IMR-90 (cell line): Measurements from ENCODE around the gene COL8A1. TPM values are rescaled to one million over a fixed set of nuclear protein-coding genes. Genes with fewer than 3 reads are reported as not detected.

Experiments used
- ATAC-seq: fragments of 200-7000 bp; cut with Tn5 transposase; 2 replicates; pipeline ENCODE4 v1.9.1; 2020; ENCODE audit warnings: low read depth, mild to moderate bottlenecking, moderate library complexity
- BruUV-seq: library from RNA; stranded (reverse); fragments of 400-500 nt; replicated peaks from 2 replicates; lab custom pipeline; 2021; lab: Mats Ljungman, UMichigan
- CTCF ChIA-PET: fragments of 300-600 bp; formaldehyde crosslinking; extraction: SDS; loops from one replicate; lab custom pipeline; 2021; ENCODE audit warnings: antibody characterized with exemption; lab: Yijun Ruan, JAX
- POLR2A ChIA-PET: fragments of 300-600 bp; sonication (Branson Sonifier 250); formaldehyde crosslinking; loops from one replicate; lab custom pipeline; 2022; ENCODE audit warnings: antibody characterized with exemption; ENCODE audit not compliant: unreplicated experiment; lab: Charles Lee
- DNase-seq: peaks from one replicate; pipeline ENCODE4 v3.0.0; 2013
- H2AFZ ChIP-seq: replicated peaks from 2 replicates; pipeline ENCODE3; 2013; ENCODE audit warnings: low read length, mild to moderate bottlenecking; ENCODE audit not compliant: poor library complexity
- H2AK5ac ChIP-seq: 2 replicates; pipeline ENCODE4 v1.6.1; 2013; ENCODE audit warnings: low read depth, low read length, inconsistent platforms
- H2AK9ac ChIP-seq: replicated peaks from 2 replicates; pipeline ENCODE3; 2013; ENCODE audit warnings: mild to moderate bottlenecking, low read depth, low read length, moderate library complexity; ENCODE audit not compliant: poor library complexity
- H2BK120ac ChIP-seq: 2 replicates; pipeline ENCODE4 v1.6.1; 2013; ENCODE audit warnings: low read depth, low read length, inconsistent platforms
- H2BK15ac ChIP-seq: 3 replicates; pipeline ENCODE4 v1.6.1; 2013; ENCODE audit warnings: low read depth, low read length, inconsistent platforms
- H2BK20ac ChIP-seq: 2 replicates; pipeline ENCODE4 v1.6.1; 2013; ENCODE audit warnings: low read depth, mild to moderate bottlenecking, inconsistent platforms, low read length, moderate library complexity
- H2BK5ac ChIP-seq: 2 replicates; pipeline ENCODE4 v1.6.1; 2013; ENCODE audit warnings: mild to moderate bottlenecking, low read depth, low read length, inconsistent platforms; ENCODE audit not compliant: poor library complexity, severe bottlenecking
- H3K14ac ChIP-seq: replicated peaks from 2 replicates; pipeline ENCODE4 v1.6.1; 2013; ENCODE audit warnings: low read depth, low read length, inconsistent platforms
- H3K18ac ChIP-seq: 2 replicates; pipeline ENCODE4 v1.6.1; 2013; ENCODE audit warnings: low read depth, low read length, control low read depth
- H3K23ac ChIP-seq: 2 replicates; pipeline ENCODE4 v1.6.1; 2013; ENCODE audit warnings: low read depth, low read length, inconsistent platforms
- H3K27ac ChIP-seq: 2 replicates; pipeline ENCODE4 v1.5.1; 2013; ENCODE audit warnings: mild to moderate bottlenecking, control low read depth, low read length; ENCODE audit not compliant: insufficient read depth
- H3K27me3 ChIP-seq: 2 replicates; pipeline ENCODE4 v1.6.1; 2013; ENCODE audit warnings: low read length; ENCODE audit not compliant: control insufficient read depth, insufficient read depth
- H3K36me3 ChIP-seq: 2 replicates; pipeline ENCODE4 v1.6.1; 2013; ENCODE audit warnings: low read length, mixed read lengths; ENCODE audit not compliant: control insufficient read depth, insufficient read depth
- H3K4ac ChIP-seq: 2 replicates; pipeline ENCODE4 v1.6.1; 2013; ENCODE audit warnings: low read depth, low read length, inconsistent platforms
- H3K4me1 ChIP-seq: 2 replicates; pipeline ENCODE4 v1.6.1; 2013; ENCODE audit warnings: low read length, mixed read lengths; ENCODE audit not compliant: control insufficient read depth, insufficient read depth
- H3K4me2 ChIP-seq: 2 replicates; pipeline ENCODE4 v1.6.1; 2013; ENCODE audit warnings: low read depth, mild to moderate bottlenecking, control low read depth, low read length, moderate library complexity
- H3K4me3 ChIP-seq: 2 replicates; pipeline ENCODE4 v1.5.1; 2013; ENCODE audit warnings: low read depth, mild to moderate bottlenecking, control low read depth, low read length, moderate library complexity; ENCODE audit not compliant: insufficient read depth
- H3K56ac ChIP-seq: 2 replicates; pipeline ENCODE4 v1.6.1; 2013; ENCODE audit warnings: low read length, inconsistent platforms; ENCODE audit not compliant: insufficient read depth; ENCODE audit errors: extremely low read depth
- H3K79me1 ChIP-seq, 2 experiments: 2 replicates each; pipeline ENCODE4 v1.6.1; 2013; ENCODE audit warnings: low read length in 2 of 2, inconsistent platforms in 1 of 2, low read depth in 1 of 2
- H3K9ac ChIP-seq: 2 replicates; pipeline ENCODE4 v1.6.1; 2013; ENCODE audit warnings: low read depth, low read length, control low read depth
- H3K9me1 ChIP-seq: 2 replicates; pipeline ENCODE4 v1.6.1; 2013; ENCODE audit warnings: low read length, inconsistent platforms; ENCODE audit not compliant: insufficient read depth
- H3K9me3 ChIP-seq: 2 replicates; pipeline ENCODE4 v1.6.1; 2013; ENCODE audit warnings: low read length; ENCODE audit not compliant: control insufficient read depth, insufficient read depth
- H4K20me1 ChIP-seq: 2 replicates; pipeline ENCODE4 v1.6.1; 2013; ENCODE audit warnings: low read length, inconsistent platforms; ENCODE audit not compliant: insufficient read depth
- H4K5ac ChIP-seq: 2 replicates; pipeline ENCODE4 v1.6.1; 2013; ENCODE audit warnings: mild to moderate bottlenecking, low read depth, low read length, control low read depth
- H4K8ac ChIP-seq, 2 experiments: 2 replicates each; pipeline ENCODE4 v1.6.1; 2013; ENCODE audit warnings: low read depth in 2 of 2, low read length in 2 of 2, control low read depth in 1 of 2, inconsistent platforms in 1 of 2
- H4K91ac ChIP-seq: 2 replicates; pipeline ENCODE4 v1.6.1; 2013; ENCODE audit warnings: low read depth, low read length, inconsistent platforms; ENCODE audit not compliant: insufficient read depth
- CHD1 ChIP-seq: IDR thresholded peaks from 2 replicates; pipeline ENCODE4 v1.6.1; 2012; ENCODE audit warnings: low read depth, low read length, improper control_type of control experiment
- CTCF ChIP-seq: conservative IDR thresholded peaks from 2 replicates; pipeline ENCODE4 v1.5.1; 2012; ENCODE audit warnings: mild to moderate bottlenecking, low read depth, low read length, improper control_type of control experiment
- MAZ ChIP-seq: IDR thresholded peaks from 2 replicates; pipeline ENCODE4 v1.6.1; 2012; ENCODE audit warnings: low read depth, mild to moderate bottlenecking, low read length, improper control_type of control experiment, moderate library complexity, borderline replicate concordance
- NFE2L2 ChIP-seq: fragments of 150-350 bp; IDR thresholded peaks from 2 replicates; pipeline ENCODE4 v1.6.1; 2016; ENCODE audit warnings: low read depth, mild to moderate bottlenecking, low read length
- POLR2A ChIP-seq: IDR thresholded peaks from 2 replicates; pipeline ENCODE4 v1.6.1; 2012; ENCODE audit warnings: mild to moderate bottlenecking, low read depth, low read length
- RCOR1 ChIP-seq: IDR thresholded peaks from 2 replicates; pipeline ENCODE4 v1.6.1; 2012; ENCODE audit warnings: mild to moderate bottlenecking, low read length, improper control_type of control experiment; ENCODE audit not compliant: insufficient replicate concordance
- SMC3 ChIP-seq: fragments of 150-350 bp; IDR thresholded peaks from 2 replicates; pipeline ENCODE4 v1.6.1; 2016; ENCODE audit warnings: low read depth, mild to moderate bottlenecking, antibody characterized with exemption, low read length, moderate library complexity
- WGBS, 2 experiments: methylation state at CpG; one replicate each; pipeline versions ENCODE4 v1.1.5 to v1.1.7; 2013; ENCODE audit warnings: missing lambda C conversion rate in 2 of 2; ENCODE audit not compliant: insufficient read length in 1 of 2; ENCODE audit errors: extremely low coverage in 2 of 2; 5-methylcytosine and 5-hydroxymethylcytosine counted together
- dilution Hi-C: fragments of 300-500 bp; cut with HindIII; formaldehyde crosslinking; loops from one replicate; pipeline ENCODE4 v1.14.3; 2018; ENCODE audit warnings: low sequenced_read_pairs; ENCODE audit not compliant: unreplicated experiment
- in situ Hi-C: fragments of 300-500 bp; cut with MboI; formaldehyde crosslinking; loops from 3 replicates; pipeline ENCODE4 v1.14.3; 2019; ENCODE audit warnings: low sequenced_read_pairs, inconsistent platforms, mixed read lengths
- intact Hi-C: fragments of 100-400 bp; cut with micrococcal nuclease; formaldehyde crosslinking; loops from 2 replicates; pipeline ENCODE4 v1.10.0; 2022
- polyA plus RNA-seq, 3 experiments: library from polyadenylated mRNA; depleted of rRNA; stranded (reverse); fragments of >200 nt; gene quantifications; 2 replicates each; pipeline ENCODE4 v1.2.3, GENCODE V29; 2012; ENCODE audit warnings: low replicate concordance in 1 of 3
- total RNA-seq: library from RNA; depleted of rRNA; stranded (reverse); fragments of >200 nt; gene quantifications from 2 replicates; pipeline ENCODE4 v1.2.3, GENCODE V29; 2012

Gene COL8A1
- total and polyA plus RNA-seq, 2 of the 4 experiments (the other 2 are of a cell fraction), result 119 to 151 TPM

GRCh38 chr3:99714575-99714974 is 76.2 kb downstream of the COL8A1 start:
- H4K20me1 ChIP-seq, result no peaks in the 10 kb centered on the region
- H3K9me1 ChIP-seq, result no peaks in the 10 kb centered on the region
- dilution Hi-C loops (no loop called here), intact Hi-C loops (no loop called here), in situ Hi-C loops (no loop called here)
- H3K18ac ChIP-seq, result no peak overlapping the region
- no peak overlapping the region for H2AFZ ChIP-seq
- H2BK120ac ChIP-seq, result no peak overlapping the region
- H3K27ac ChIP-seq, result no peak overlapping the region
- no peak overlapping the region for H3K4me3 ChIP-seq
- H2AK9ac ChIP-seq, result no peak overlapping the region
- no peak overlapping the region for H3K9ac ChIP-seq
- no peak for TF ChIP-seq NFE2L2
- TF ChIP-seq POLR2A, result no peak
- no peak for TF ChIP-seq CHD1
- no peak for TF ChIP-seq CTCF
- no peak for TF ChIP-seq SMC3
- TF ChIP-seq RCOR1, result no peak
- TF ChIP-seq MAZ, result no peak
- no peak overlapping the region for H3K56ac ChIP-seq
- H3K27me3 ChIP-seq, result no peaks in the 10 kb centered on the region
- H3K14ac ChIP-seq, result no peak overlapping the region
- ChIA-PET CTCF (no interaction called here), POLR2A (no interaction called here)
- no peak overlapping the region for H3K4ac ChIP-seq
- no peaks in the 10 kb centered on the region for H3K9me3 ChIP-seq
- H2AK5ac ChIP-seq, result no peak overlapping the region
- H3K4me1 ChIP-seq, result no peaks in the 10 kb centered on the region; the same call in 1 of the 2 replicates
- no peaks in the 10 kb centered on the region for H3K79me1 ChIP-seq
- H4K8ac ChIP-seq, result no peak overlapping the region
- no peak for DNase-seq
- H3K4me2 ChIP-seq, result no peak overlapping the region
- H2BK20ac ChIP-seq, result no peak overlapping the region
- H2BK5ac ChIP-seq, result no peak overlapping the region
- no CpG with 5 or more reads among the region's 2 CpGs for WGBS, 2 experiments
- H2BK15ac ChIP-seq, result no peak overlapping the region
- ATAC-seq, result no peak
- H3K23ac ChIP-seq, result no peak overlapping the region
- no peak overlapping the region for H4K91ac ChIP-seq
- H3K36me3 ChIP-seq, result no peaks in the 10 kb centered on the region; the same call in 1 of the 2 replicates
- H4K5ac ChIP-seq, result no peak overlapping the region
- no TSS peak for BruUV-seq
